Colon (tissue), 2 donors: ENCODE results near the gene PLEKHA7.

ENCODE experiments used
- FAIRE-seq: peaks from 2 replicates; lab custom pipeline; 2012; peaks lifted over from hg19 to GRCh38; lab: Jason Lieb, UNC
- donor health status: control.
- donor health status: control.

Gene PLEKHA7

GRCh38 chr11:16738193-16738946, 275.8 kb downstream of the PLEKHA7 start, which contains the start of gene C11orf58:
Gene C11orf58 (plus strand): TSS chr11:16738647. CDS start chr11:16738779, 132 bp downstream.
- FAIRE-seq, result no peak

- FAIRE-seq, result no peak
These were observed 276.4 kb downstream of the PLEKHA7 start for GRCh38 chr11:16737818-16738192.
